Measurements from ENCODE around the gene LILRB1.

DNA sequence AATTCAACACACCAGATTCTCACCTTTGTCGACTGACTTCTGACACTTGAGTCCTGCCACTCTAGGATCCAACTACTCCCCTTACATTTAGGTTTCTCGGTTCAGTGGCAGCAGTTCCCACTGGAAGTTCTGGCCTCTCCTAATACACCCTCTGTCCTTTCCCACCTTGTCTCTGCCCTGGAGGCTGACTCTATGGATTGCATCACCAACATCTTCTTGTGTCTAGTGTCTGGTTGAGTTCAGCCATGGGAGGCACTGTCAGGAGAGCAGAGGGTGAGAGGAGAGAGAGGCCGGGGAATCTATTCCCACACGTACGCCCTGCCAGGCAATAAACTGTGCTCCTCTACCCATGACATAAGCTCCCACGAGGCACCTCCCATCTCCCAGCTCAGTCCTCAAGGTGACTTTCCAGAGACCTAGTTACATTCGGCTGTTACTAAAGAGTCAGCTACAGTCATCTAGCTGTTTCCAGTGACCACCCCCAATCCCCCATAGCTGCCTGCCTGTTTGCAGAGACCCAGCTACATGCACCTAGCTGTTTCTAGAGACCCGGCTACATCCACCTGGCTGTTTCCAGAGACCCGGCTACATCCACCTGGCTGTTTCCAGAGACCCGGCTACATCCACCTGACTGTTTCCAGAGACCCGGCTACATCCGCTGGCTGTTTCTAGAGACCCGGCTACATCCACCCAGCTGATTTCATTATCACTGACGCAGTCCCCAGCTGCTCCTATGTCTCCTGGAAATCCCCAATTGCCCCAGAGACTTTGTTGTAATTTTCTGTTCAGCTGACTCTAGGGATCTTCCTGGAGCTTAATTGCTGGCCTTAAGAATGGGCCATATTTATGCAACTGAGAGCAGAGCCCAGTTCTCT, 24.4 kb downstream of the LILRB1 start:
- TF ChIP-seq FOXP2 (optimal IDR thresholded peaks at IDR 0.05; ENCODE audit: control extremely low read depth, extremely low read length, insufficient read depth) (no peak), EZH2 (IDR thresholded peaks at IDR 0.05) (no peak)

Data from SK-N-MC (cell line).